Pancreas (tissue), 10 donors: ENCODE data around the gene DCTN4. TPM values are rescaled to one million over a fixed set of nuclear protein-coding genes. Genes with fewer than 3 reads are reported as not detected.
A peak's percentile ranks its signal among the peaks of the same experiment; 100 is the strongest.

ENCODE experiments used
- ATAC-seq, 4 donors: fragments of 200-7000 bp; cut with Tn5 transposase; one replicate each; pipeline versions ENCODE4 v1.8.0 to v1.9.1; 2020; ENCODE audit warnings: mild to moderate bottlenecking in 4 of 4, moderate library complexity in 4 of 4
- DNase-seq, 6 donors: peaks; one replicate each; pipeline ENCODE4 v3.0.0-alpha.2; 2020
- FAIRE-seq: peaks from 2 replicates; lab custom pipeline; 2012; peaks lifted over from hg19 to GRCh38; lab: Jason Lieb, UNC
- H3K27ac ChIP-seq, 4 donors: fragments of 200-600 bp; sonication (generic); 1 replicate in 3 of 4; 2 replicates in 1 of 4; pipeline versions ENCODE4 v1.5.0 to v1.8.0; 2020
- H3K27me3 ChIP-seq, 4 donors: fragments of 200-600 bp; one replicate each; pipeline ENCODE4 v1.8.0; 2021
- H3K36me3 ChIP-seq, 3 donors: fragments of 200-600 bp; sonication (generic) in 1 of 3; one replicate each; pipeline versions ENCODE4 v1.5.0 to v1.8.0; 2020 to 2021
- H3K4me1 ChIP-seq, 3 donors: fragments of 200-600 bp; one replicate each; pipeline ENCODE4 v1.8.0; 2021
- H3K4me3 ChIP-seq, 4 donors: fragments of 200-600 bp; sonication (generic) in 2 of 4; one replicate each; pipeline versions ENCODE4 v1.5.0 to v1.8.0; 2020 to 2021
- H3K9me3 ChIP-seq, 4 donors: fragments of 200-600 bp; one replicate each; pipeline ENCODE4 v1.8.0; 2021
- WGBS, 2 donors: extraction: QIAGEN DNeasy Blood & Tissue Kit; methylation state at CpG; one replicate each; pipeline ENCODE4 v1.1.7; 2013; 5-methylcytosine and 5-hydroxymethylcytosine counted together
- intact Hi-C, 3 donors: fragments of 100-400 bp; cut with DNase I; formaldehyde crosslinking; loops; one replicate each; pipeline versions ENCODE4 v1.11.1 to v1.14.2; 2022
- polyA plus RNA-seq, 2 donors: library from polyadenylated mRNA; stranded (reverse); fragments of 200-250 nt; gene quantifications; one replicate each; pipeline ENCODE4 v1.2.3, GENCODE V29; 2013
- total RNA-seq, 6 donors: library from RNA; stranded (reverse); fragmentation: NEBNext Ultra II Directional in 4 of 6; extraction: Animal tissue kit (Norgen Biotek cat#: 25700) in 4 of 6; gene quantifications; one replicate each; pipeline versions ENCODE4 v1.2.1 to v1.2.4, GENCODE V29; 2021 to 2023
- TF ChIP-seq, protein P1 (sequence below), 4 donors: fragments of 200-600 bp; sonication (generic) in 3 of 4; IDR thresholded peaks; one replicate each; pipeline versions ENCODE4 v1.5.0 to v1.8.0; 2021; ENCODE audit warnings: antibody characterized with exemption in 4 of 4
- donor health status: healthy with polysubstance abuse.
- donor health status: DM: no; HTN: no; CAD: no; lungs with moderate emphysema.
- donor health status: DM: no; HTN: no; CAD: no.
- donor health status: control.
- donor health status: control.
- donor health status: Bipolar disorder and iron deficiency.
- donor health status: DM: yes; HTN: yes; CAD: no.
- donor health status: DM: no; HTN: no; CAD: no.
- donor health status: DM: no; HTN: no; CAD: no.
- donor health status: DM: yes; HTN: yes; CAD: no.

The DCTN4 gene
- total and polyA plus RNA-seq, 8 donors: 13.8 to 61.1 (median 45.1) TPM

DNA sequence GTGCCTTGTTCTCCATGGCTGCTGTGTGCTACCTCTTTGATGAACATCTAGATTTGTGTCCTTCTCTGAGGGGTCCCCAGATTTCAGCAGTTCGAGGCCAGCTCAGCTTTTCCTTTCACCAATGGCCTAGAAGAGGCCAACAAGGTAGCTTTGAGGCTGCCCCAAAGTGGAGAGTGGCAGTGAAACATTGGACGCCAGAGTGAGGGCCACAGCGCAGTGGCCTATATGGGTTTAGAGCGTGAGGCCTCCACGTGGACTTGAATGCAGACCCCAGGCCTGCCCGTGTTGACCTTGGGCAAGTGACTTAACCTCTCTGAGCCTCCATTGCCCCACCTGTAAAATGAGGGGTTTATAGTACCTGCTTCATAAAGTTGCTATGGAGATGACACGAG lies 85.9 kb downstream of the DCTN4 start:
- Histone ChIP-seq H3K27me3 (no peaks in the 10 kb centered on the region), H3K27ac (no peak overlapping the region), H3K36me3 (no peaks in the 10 kb centered on the region), H3K9me3 (no peaks in the 10 kb centered on the region), H3K4me3 (peak overlapping the region in 2 of 4 donors; percentile 26 to 45), H3K4me1 (peaks cover 0 to 5% (median 0%) of the 10 kb centered on the region in 3 donors)
- FAIRE-seq (no peak), ATAC-seq (no peak), DNase-seq (no peak)
- 76 to 80% methylated on average over 7 of the region's 7 CpGs for WGBS, 2 donors
- intact Hi-C loops: no loop called here
- TF ChIP-seq, protein P1, sequence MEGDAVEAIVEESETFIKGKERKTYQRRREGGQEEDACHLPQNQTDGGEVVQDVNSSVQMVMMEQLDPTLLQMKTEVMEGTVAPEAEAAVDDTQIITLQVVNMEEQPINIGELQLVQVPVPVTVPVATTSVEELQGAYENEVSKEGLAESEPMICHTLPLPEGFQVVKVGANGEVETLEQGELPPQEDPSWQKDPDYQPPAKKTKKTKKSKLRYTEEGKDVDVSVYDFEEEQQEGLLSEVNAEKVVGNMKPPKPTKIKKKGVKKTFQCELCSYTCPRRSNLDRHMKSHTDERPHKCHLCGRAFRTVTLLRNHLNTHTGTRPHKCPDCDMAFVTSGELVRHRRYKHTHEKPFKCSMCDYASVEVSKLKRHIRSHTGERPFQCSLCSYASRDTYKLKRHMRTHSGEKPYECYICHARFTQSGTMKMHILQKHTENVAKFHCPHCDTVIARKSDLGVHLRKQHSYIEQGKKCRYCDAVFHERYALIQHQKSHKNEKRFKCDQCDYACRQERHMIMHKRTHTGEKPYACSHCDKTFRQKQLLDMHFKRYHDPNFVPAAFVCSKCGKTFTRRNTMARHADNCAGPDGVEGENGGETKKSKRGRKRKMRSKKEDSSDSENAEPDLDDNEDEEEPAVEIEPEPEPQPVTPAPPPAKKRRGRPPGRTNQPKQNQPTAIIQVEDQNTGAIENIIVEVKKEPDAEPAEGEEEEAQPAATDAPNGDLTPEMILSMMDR (IDR thresholded peaks at IDR 0.05): no peak

DNA sequence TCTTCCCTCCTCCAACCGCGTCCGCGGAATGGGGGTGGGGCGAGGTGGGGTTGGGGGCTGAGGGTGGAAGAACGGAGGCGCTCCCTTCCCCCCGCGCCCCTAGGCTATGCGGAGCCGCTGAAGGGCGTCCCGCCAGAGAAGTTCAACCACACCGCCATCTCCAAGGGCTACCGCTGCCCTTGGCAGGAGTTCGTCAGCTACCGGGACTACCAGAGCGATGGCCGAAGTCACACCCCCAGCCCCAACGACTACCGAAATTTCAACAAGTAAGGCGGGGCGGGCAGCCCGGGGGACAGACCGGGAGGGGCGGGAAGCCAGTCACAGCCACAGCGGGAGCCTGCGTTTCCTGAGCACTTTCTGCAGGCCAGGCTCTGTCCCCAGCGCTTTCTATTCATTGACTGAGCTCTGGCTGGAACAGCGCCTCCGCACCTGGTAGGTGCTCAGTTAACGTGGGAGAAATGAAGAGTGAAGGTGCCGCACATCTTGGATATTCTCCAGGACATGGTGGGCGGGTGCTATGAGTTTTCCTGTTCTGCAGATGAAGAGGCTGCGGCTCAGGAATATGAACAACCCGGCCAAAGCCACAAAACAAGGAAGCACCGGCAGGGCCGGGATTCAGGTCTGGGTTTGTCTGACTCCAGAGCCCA lies 86.5 kb downstream of the DCTN4 start:
- TF ChIP-seq, protein P1 (IDR thresholded peaks at IDR 0.05): no peak
- DNase-seq (peak in 2 of 6 donors; percentile 69 to 72), ATAC-seq (peak; percentile 58 to 78 (median 70)), FAIRE-seq (no peak)
- H3K4me1 ChIP-seq: peaks cover 0 to 5% (median 0%) of the 10 kb centered on the region in 3 donors
- 9 to 10% methylated on average over 30 to 37 of the region's 38 CpGs for WGBS, 2 donors
- peak overlapping the region; percentile 21 to 45 (median 31) for H3K4me3 ChIP-seq
- intact Hi-C loops: no loop called here
- no peaks in the 10 kb centered on the region for H3K9me3 ChIP-seq
- no peaks in the 10 kb centered on the region for H3K36me3 ChIP-seq
- H3K27ac ChIP-seq: no peak overlapping the region
- H3K27me3 ChIP-seq: no peaks in the 10 kb centered on the region

DNA sequence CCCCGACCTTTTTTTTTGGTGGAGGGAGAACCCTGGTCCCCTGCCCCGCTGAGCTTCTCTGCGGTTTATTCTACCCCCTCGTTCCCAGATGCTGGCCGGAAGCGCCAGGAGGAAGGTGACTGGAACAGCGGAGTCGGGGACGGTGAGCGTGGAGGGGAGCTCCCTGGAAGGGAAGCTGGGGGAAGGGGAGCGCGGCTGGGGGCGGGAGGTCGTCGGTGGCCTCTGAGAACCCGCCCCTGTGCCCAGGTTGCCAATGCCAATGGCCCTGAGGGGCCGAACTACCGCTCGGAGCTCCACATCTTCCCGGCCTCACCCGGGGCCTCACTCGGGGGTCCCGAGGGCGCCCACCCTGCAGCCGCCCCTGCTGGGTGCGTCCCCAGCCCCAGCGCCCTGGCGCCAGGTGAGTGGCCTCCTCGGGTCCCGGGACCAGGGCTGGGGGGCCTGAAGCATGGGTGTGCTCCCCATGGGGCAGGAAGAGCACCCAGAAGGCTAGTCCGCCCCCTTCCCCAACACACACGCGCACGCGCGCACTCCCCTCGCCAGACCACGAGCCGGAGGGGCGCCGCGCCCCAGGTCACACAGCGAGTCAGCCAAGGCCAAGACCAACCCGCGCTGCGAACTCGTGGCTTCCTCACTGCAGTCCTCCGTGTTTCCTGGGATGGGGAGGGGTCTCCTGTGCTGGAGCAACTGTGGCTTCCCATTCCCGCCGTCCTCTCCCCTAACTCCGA lies 87.1 kb downstream of the DCTN4 start:
- intact Hi-C loops: no loop called here
- TF ChIP-seq, protein P1 (IDR thresholded peaks at IDR 0.05): no peak
- Histone ChIP-seq H3K27me3 (no peaks in the 10 kb centered on the region), H3K9me3 (no peaks in the 10 kb centered on the region), H3K4me3 (peak overlapping the region; percentile 21 to 45 (median 31)), H3K4me1 (peaks cover 0 to 5% (median 0%) of the 10 kb centered on the region in 3 donors), H3K36me3 (no peaks in the 10 kb centered on the region), H3K27ac (no peak overlapping the region)
- ATAC-seq (peak; percentile 19 to 46 (median 41)), DNase-seq (peak in 1 of 6 donors; percentile 72), FAIRE-seq (no peak)
- WGBS, 2 donors: 10% methylated on average over 39 to 51 of the region's 51 CpGs

DNA sequence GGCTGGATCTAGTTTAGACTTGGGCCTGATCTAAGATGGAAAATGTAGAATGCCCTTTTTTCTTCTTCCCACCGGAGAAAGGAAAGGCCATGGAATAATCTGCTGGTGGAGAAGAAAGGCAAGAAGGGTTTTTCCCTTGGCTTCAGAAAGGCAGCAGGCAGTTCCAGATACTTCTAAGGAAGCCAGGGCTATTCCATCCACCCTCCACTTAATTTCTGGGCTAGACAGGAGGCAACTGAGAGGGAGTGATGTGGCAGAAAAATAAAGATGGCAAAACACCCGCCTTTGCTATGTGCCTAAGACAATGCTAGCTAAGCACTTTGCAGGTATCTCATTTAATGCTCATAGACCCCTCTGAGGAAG lies 87.9 kb downstream of the DCTN4 start:
- H3K9me3 ChIP-seq: no peaks in the 10 kb centered on the region
- no peak overlapping the region for H3K27ac ChIP-seq
- H3K36me3 ChIP-seq: no peaks in the 10 kb centered on the region
- intact Hi-C loops: no loop called here
- H3K27me3 ChIP-seq: no peaks in the 10 kb centered on the region
- H3K4me1 ChIP-seq: peaks cover 0 to 5% (median 0%) of the 10 kb centered on the region in 3 donors
- no peak for ATAC-seq
- FAIRE-seq: no peak
- 82 to 89% methylated on average over 2 of the region's 2 CpGs for WGBS, 2 donors
- no peak overlapping the region for H3K4me3 ChIP-seq
- TF ChIP-seq, protein P1 (IDR thresholded peaks at IDR 0.05): no peak
- no peak for DNase-seq
